Activated CD8-positive, alpha-beta memory T cell treated with anti-CD3 and anti-CD28 coated beads for 24 hours (primary cell): Measurements from ENCODE around the gene LRIT2.
A peak's percentile ranks its signal among the peaks of the same experiment; 100 is the strongest.

Source experiments
- DNase-seq: peaks from one replicate; pipeline ENCODE4 v3.0.0-alpha.2; 2020

LRIT2 gene, protein sequence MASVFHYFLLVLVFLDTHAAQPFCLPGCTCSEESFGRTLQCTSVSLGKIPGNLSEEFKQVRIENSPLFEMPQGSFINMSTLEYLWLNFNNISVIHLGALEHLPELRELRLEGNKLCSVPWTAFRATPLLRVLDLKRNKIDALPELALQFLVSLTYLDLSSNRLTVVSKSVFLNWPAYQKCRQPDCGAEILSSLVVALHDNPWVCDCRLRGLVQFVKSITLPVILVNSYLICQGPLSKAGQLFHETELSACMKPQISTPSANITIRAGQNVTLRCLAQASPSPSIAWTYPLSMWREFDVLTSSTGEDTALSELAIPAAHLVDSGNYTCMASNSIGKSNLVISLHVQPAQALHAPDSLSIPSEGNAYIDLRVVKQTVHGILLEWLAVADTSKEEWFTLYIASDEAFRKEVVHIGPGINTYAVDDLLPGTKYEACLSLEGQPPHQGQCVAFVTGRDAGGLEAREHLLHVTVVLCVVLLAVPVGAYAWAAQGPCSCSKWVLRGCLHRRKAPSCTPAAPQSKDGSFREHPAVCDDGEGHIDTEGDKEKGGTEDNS

DNA sequence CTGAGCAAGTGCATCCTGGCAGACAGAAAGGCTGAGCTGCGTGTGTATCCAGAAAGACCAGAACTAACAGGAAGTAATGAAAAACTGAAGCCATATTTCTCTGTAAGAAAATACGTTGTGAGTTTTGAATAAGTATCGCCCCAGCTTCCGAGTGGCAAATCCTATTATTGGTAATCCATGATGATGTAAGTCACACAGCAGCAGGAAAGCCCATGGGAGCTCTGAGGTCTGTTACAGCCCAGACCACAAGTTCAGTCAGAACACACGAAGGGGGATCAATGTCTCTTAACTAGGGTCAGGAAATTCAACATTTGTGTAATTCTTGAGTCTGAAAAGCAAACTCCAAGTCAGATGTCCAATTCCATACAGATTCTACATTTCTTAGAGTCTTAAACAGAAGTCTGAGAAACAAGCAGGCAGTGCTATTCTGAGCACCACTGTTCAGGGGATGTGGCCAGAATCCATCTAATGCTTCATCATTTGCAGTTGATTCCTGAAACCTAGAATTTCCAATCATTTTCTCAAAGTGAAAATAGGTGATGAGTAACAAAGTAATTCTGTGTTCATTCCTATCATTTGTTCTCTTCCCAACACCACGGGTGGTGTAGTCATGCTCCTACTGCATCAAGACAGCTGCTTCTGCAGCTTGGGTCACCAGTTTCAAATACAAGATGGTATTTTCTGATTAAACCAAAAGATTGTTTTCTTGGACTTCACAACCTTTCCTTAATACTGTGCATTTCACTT lies at the start of gene LRIT2:
Gene LRIT2, minus strand, starts transcription at position 118 of the 747 bp plus-strand sequence. Its CDS starts 24 bp downstream, at position 94.
- DNase-seq: no peak

DNA sequence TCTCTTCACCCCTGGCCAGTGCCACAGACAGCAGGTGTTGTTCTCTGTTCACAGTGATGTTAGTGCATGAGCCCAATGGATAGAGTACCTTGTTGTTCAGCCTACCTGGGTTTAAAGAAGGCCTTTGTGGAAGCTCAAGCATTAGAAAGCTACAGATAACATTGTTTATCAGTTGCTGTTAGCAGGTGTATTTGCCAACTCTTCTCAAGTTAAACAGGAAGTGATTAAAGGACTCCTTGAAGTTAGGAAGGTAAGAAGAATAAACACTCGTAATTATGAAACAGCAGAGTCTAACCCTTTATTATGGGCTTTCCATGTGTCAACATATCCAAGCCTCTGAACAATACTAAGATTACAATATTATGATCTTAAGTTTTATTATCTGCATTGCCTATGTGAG lies 45.4 kb upstream of the LRIT2 start:
- no peak for DNase-seq

DNA sequence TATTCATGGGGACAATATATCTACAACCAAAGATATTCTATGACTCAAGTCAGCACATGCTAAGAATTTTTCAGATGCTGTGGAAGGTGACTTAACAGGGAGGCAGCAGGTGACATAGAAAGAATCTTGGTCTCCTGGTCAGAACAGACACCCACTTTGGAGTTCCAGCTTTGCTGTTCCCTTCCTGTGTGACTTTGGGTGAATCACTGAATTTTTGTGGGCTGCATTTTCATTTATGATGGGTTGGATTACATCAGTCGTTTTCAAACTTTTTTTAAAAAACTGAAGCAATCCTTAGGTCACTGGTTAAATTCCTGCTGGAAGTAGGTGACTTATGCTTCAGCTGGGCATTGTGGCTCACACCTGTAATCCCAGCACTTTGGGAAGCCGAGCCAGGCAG lies 44.4 kb upstream of the LRIT2 start:
- no peak for DNase-seq

DNA sequence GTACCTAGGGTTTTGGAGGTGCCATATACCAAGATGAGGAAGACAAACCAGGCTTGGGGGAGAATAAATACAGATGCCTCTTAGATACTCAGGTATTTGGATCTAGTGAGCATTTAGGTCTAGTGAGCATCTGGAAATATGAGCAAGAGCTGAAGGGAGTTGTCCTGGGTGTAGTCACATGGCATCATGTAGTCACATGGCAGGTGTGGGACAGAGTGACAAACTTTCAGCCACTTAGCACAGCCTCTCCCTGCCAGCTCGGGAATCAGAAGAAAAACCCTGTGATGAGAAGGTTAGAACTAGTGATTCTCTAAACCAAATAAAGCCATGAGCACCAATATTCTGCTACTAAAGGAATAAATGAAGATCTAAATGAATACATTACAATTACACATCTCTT lies 43.8 kb upstream of the LRIT2 start:
- DNase-seq: no peak

DNA sequence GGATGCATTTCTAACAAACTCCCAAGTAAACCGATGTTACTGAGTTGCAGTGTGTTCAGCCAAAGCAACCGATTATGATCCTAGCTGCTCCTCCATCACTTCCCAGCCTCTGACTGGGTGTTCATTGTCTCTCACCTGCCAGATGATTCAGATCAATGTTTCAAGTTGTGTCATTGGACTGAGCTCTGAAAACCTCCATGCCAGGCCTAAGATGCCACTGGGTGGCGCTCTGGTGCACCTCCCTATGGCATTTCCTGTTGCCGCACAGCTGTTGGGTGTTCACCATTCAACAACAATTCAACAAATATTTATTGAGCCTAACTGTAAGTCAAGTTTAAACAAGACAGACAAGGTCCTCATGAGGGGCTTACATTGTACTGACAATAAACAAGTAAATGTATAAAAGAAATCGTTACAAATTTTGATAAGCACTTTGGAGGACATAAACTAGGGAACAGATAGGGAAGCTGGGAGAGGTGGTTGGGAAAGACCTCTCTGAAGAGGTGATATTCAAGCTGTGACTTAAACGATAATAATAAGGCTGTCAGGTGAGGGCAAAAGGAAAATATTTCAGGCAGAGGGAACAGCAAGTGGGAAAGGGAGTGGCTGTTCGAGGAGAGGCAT lies 42.3 kb upstream of the LRIT2 start:
- peak; percentile 84 for DNase-seq

DNA sequence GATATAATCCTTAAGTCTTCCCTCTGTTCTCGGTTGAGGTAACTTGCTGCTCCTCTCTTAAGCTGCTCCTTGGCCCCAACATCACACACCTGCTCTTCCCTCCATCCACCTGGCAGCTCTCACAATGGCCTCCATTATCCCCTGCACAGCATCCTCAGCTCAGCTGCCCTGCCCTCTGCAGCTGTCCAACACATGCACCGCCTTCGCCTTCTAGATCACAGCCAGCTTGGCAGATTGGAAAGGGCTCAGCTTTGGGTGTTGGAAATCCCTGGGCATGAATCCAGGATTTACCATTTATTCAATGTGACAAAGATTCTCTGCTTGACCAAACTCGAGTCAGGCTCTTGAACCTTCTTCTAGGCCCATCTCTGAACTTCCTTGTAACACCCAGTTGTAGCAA lies 40.1 kb upstream of the LRIT2 start:
- no peak for DNase-seq

DNA sequence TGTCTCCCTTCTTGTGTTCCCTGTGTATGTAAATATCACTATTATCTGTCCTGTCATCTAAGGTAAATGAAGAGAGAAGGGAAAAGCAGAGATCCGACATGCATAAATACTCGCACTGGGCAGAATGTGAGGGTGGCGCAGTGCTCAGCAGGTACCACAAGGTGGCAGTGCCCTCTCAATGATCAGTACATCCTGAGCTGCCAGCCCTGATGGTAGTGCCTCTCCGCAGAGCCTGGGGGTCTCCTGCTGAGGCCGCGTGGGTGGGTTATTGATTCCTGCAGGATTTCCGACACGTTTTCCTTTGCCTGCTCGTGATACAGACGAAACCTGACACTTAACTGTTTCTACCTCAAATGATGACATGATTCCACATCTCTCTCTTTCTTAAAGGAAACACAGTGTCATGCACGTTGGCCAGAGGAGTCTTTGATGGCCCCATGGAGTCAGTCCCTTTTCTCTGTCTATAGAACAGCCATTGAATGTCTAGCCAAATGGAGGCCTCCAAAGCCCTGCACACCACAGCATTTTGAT lies 39.3 kb upstream of the LRIT2 start:
- peak; percentile 90 for DNase-seq

DNA sequence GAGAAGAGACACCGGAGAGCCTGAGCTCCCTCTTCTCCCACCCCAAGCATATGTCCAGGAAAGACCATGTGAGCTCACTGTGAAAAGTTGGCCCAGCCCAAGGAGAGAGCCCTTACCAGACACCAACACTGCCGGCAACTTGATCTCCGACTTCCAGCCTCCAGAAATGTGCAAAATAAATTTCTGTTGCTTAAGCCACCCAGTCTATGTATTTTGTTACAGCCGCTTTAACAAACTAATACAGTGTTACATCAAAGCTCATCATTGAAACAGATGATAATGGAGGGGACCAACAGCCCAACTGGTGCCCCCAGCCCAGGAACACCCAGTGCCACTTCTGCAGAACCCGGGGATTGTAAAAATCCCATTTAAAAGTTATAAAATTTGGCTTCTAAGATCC lies 38.4 kb upstream of the LRIT2 start:
- peak; percentile 19 for DNase-seq

DNA sequence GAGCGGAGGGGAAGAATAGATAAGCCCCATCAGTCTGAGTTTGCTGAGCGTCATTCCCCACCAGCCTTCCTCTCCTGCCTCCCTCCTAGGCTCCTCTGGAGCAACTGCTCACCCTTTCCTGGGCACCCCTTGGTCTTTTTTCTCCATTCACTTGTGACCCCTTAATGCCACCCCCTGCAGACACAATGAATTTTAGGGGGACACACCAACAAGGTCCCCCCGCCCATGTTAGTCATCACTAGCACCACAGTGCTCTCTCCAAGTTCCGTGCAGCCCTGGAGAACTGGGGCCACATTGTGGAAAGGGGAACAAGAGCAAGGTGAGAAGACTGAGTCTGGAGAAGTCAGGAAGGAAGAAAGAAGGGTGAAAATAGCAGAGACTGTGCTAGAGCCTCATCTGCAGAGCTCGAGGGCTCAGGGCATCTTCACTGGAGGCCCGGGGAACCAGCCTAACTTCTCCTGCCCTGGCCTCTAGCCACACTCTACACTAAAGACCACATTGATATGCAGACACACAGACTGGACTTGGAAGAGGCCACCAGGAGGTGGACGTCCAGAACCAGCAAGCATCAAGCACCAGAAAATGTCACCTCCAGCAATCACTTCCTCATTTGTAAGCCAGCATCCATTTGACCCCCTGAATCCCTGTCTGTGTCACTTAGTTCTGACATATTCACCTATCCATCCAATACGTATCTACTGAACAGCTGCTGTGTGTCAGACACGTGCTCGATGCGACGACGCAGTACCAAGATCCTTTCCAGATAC lies 37.0 kb upstream of the LRIT2 start:
- peak; percentile 42 for DNase-seq

DNA sequence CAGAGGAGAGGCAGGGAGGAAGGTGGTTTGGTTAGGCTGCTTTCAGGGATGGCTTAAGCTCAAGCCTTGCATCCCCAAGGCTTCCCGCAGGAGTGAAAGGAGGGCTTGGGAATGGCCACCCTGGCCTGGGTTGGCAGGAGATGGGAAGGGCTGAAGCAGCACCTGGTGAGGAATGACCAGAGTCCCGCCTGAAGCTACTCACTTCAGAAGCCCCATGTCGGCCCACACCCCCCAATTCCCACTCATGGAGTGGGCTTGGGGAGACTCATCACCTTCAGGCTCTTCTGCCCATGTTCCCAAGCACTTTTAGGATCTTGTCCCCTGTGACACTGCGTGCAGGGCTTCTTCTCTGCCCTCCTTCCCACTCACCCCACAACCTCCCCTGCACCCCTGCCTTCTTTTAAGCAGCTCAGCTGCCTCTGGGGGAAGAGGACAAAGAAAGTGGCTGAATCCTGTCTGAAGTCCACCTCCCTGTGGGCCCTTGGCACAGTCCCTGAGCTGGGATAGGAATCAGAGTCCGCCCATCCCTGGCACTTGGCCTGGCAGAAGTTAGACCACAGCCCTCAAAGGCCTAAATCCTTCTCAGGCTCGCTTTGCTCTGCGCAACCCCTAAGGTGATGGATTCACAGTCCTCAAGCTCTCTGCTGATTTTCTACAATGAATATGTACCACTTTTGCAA lies 36.0 kb upstream of the LRIT2 start:
- DNase-seq: peak; percentile 43

DNA sequence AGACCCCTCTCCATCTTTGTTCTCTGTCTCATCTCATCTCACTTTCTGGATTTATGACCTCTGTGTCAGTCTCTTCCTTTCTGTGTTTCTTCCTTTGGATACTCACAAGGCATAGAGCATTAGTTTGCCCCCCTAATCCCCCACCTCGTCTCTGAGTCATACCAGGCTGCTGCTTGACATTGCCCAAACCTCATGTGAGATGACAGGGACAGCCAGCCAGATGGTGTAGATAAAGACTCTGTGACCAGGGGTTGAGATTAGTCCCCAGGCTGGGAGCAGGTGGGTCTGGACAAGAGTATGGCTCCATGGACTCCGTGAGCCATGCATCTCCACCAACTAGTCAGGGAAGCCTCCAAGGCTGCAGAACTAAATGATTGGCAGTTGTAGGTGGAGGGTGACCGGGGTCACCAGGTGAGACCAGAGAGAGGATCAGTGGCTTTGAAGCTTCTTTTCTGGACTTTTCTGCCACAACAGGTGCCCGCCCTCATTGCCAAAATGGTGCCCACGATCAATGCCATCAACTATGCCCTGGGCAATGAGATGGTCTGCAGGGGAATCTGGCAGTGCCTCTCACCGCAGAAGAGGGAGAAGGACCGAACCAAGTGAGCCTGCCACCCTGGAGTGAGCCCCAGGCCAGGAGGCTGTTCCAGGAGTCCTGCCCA lies 32.8 kb upstream of the LRIT2 start:
- peak; percentile 49 for DNase-seq

DNA sequence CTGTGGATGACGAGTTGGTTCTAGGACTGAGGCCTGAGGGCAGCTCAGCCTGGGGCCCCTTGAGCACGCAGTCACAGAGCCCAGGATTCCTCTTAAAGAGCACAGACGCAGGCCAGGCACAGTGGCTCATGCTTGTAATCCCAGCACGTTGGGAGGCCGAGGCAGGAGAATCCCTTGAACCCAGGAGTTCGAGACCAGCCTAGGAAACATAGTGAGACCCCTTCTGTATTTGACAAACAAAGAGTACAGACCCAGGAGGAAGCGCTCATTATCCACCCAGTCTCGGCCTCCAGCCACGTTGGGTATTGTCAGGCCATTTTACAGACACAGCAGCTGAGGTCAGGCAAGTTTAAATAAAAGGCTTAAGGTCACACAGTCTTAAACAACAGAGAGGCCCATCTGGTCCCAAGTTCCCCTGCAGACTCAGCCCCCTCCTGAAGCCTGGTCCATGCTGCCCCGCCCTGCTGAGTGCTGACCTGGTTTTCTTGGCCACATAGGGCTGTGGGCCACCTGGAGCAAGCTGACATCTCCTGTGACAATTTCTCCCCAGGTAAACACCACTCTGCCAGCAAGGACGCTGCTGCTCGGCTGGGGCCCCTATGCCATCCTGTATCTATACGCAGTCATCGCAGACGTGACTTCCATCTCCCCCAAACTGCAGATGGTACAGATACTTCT lies 32.1 kb upstream of the LRIT2 start:
- DNase-seq: peak; percentile 51

DNA sequence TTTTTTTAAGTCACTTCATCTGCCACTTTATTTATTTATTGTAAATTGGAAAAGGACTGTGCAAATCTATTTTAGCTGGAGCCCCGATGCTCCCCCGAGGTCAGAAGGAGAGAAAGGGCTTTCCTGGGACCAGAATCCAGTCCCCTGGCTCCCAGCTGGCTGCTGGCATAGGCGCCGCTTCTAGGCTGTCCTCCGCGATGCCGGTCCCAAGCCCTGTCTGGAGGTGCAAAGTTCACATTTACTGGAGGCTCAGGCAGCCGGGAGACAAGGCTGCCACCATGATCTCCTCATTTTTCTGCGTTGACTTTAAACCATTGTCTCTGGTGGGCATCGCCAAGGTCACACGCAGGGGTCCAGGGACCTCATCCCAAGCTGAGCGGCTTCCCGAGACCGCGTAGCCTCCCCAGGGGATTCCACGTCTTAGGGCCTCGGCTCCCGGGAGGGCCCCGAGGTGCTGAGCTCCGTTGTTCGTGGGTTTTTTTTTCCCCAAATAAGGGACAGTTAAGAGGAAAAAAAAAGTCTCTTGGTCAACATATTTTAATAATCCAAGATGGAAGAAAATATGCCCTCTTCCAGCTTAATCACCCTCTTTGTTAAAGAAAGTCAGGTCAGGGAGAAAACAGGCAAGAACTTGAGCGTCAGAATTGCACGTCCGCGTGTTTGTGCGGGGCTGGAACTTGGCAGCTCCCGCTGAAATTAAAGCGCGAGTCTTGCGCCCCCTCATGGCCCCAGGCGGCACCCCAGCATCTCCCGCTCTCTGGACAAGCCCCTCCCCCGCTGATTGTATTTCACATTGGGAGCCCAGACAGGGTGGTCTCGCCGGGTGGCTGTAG lies 31.4 kb upstream of the LRIT2 start:
- DNase-seq: peak; percentile 75

DNA sequence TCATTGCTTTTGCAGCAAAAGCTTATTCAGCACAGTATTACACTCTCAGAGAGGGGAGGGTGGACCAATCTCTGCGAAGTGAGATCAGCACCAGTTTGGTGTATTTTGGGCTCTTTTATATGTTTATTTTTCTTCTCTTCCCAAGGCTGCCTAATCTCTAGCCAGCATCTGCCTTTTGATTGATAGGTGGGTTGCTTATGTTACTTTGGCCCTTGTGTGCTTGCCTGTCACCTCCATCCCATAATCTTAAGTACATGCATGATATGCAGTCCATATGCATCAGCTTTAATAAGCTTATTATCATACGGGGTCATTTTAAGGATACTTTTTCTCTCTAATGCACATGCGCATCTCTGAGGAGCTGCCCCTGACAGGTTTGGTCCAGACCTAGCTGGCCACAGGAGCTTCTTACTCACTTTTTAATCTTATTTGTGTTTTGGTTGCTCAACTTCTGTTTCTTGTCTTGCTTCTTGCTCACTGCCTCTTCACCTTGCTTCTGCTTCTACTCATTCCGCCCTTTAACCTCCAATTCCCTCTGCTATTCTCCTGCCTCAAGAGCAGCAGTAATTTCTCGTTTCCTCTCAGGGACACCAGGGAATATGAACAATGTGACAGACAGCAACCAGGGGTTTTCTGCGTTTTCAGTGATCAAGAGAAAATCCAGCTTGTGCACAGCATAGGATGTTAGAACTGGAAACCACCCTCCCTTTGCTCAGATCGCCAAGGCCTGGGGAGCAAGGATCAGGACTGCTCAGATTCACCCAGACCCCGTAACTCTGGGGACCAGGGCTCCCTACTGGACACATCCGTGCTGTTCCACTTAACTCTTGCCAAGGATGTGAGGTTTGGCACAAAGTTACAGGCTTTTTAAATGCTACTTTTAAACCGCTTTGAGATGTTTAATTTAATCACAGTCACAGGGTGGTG lies 29.5 kb upstream of the LRIT2 start:
- peak; percentile 42 for DNase-seq

DNA sequence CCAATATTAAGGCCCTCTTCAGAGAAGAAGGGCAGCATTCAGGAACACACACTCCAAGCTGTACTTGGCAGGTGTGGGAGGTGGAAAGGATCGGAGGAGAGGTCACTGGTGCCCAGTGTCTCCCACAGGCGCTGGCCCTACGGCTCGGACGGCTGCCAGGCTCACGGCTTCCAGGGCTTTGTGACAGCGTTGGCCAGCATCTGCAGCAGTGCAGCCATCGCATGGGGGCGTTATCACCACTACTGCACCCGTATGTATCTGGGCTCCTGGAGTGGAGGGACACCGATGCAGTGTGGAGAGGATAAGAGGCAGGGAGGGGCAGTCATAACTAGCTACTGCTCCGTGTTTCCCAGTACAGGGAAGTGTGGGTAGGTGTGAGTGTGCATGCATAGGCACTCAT lies 23.4 kb upstream of the LRIT2 start:
- peak; percentile 17 for DNase-seq

DNA sequence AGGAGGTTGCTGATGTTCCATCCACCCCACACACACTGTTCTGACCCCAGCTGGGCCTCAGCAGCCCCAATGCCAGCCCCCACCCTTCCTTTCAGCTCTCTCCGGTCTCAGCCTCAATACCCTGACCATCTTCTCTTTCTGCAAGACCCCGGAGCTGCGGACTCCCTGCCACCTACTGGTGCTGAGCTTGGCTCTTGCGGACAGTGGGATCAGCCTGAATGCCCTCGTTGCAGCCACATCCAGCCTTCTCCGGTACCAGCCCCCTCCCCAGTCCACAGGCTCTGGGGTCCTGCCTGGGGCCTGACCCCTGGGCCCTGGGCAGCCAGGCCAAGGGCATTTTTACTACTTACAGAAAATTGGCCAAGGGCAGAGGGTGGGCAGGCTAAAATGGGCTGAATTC lies 22.2 kb upstream of the LRIT2 start:
- DNase-seq: peak; percentile 24

DNA sequence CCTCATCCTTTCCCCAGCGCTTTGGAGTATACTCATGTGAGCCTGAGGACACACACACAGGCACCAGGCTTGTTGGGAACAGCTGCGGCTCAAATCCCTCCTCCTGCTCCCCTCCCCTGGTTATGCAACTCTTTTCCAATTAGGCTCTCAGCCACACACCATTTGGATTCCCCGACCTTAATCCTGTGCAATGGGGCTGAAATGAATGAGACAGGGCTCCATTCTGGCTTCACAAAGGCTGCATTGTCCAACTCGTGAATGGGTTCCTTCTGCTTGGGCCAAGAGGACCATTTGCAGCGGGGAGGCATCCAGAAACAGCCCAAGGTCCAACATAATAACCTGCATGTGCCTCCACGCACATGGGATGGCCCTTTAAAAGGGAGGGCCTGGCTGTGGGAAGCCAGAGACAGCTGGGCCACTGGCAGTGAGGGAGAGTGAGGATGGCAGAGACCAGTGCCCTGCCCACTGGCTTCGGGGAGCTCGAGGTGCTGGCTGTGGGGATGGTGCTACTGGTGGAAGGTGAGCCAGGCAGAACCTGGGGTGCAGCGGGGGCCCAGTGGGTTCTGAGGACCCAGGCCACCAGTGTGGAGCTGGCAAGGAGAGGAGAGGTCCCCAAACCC lies 19.4 kb upstream of the LRIT2 start, which contains the start of gene RGR:
Gene RGR, plus strand, starts transcription at position 403 of the 620 bp plus-strand sequence. Its CDS starts 38 bp downstream, at position 441.
- no peak for DNase-seq

DNA sequence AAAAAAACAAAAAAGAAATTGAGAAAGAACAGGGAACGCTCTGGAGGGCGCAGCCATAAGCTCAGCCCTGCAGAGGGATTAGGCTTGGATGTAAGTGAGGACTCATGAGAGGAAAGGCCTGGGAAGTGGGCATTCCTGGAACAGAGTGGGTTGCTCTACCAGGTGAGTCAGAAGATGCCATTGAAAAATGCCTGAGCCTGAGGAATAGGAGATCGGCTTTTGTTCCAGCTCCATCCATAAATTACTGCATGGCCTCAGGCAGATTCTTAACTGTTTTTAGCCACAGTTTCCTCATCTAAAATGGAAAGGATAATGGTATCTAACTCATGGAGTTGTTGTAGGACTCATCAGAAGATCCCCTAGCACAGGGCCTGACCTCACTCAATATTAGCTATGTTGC lies 18.4 kb upstream of the LRIT2 start:
- no peak for DNase-seq
